ENCODE results near the gene NLRP3. TPM values are rescaled to one million over a fixed set of nuclear protein-coding genes. Genes with fewer than 3 reads are reported as not detected.

Gene NLRP3
- total RNA-seq, 1 experiment from 2014 or later, result not detected

GRCh38 chr1:247408100-247408499 is 7.9 kb upstream of the NLRP3 start:
- WGBS (ENCODE audit: extremely low coverage, insufficient read length, low lambda C conversion rate), result no CpG with 5 or more reads among the region's 5 CpGs
- 0 out of 4 replicates have a peak, but pooled peaks cover 0 to 2% of the 10 kb centered on the region in 2 experiments for H3K4me1 Mint-ChIP-seq
- no peak overlapping the region for H4K91ac ChIP-seq (ENCODE audit: insufficient read length, low read depth, low read length)
- H3K4me3 Mint-ChIP-seq, result no peak overlapping the region
- no peak overlapping the region for H2BK120ac ChIP-seq (ENCODE audit: low read depth, low read length, poor library complexity, severe bottlenecking)
- no peak overlapping the region for H2BK15ac ChIP-seq (ENCODE audit: low read depth, low read length)
- no peak overlapping the region for H3K14ac ChIP-seq (ENCODE audit: insufficient read depth, low read length)
- no peak overlapping the region for H3K27ac ChIP-seq (ENCODE audit: insufficient read length, low read depth, low read length)
- H2BK5ac ChIP-seq (ENCODE audit: insufficient read length, low read length), result no peak overlapping the region
- H3K18ac ChIP-seq (ENCODE audit: insufficient read length, low read depth, low read length), result no peak overlapping the region
- no peaks in the 10 kb centered on the region; the same call in 1 of the 2 replicates for H3K27me3 Mint-ChIP-seq (ENCODE audit: low read depth)
- no peak overlapping the region for H2AK5ac ChIP-seq (ENCODE audit: insufficient read length, low read length)
- no peak overlapping the region for H3K4me2 ChIP-seq (ENCODE audit: insufficient read depth, insufficient read length, low read length)
- H4K20me1 ChIP-seq (ENCODE audit: control insufficient read depth, insufficient read depth, insufficient read length), result no peaks in the 10 kb centered on the region
- no peak overlapping the region for H3K23ac ChIP-seq (ENCODE audit: insufficient read length, low read depth, low read length)
- no peak overlapping the region for H3K9ac ChIP-seq (ENCODE audit: extremely low read depth, insufficient read length, low read length)
- H3K23me2 ChIP-seq (ENCODE audit: insufficient read length, low read depth, low read length, poor library complexity, severe bottlenecking), result no peaks in the 10 kb centered on the region
- H2BK20ac ChIP-seq (ENCODE audit: low read depth, low read length, poor library complexity, severe bottlenecking), result no peak overlapping the region
- no peak overlapping the region for H3K27ac Mint-ChIP-seq
- no peaks in the 10 kb centered on the region for H3K9me3 Mint-ChIP-seq
- H2BK12ac ChIP-seq (ENCODE audit: insufficient read length, low read depth, low read length), result no peak overlapping the region
- H3K79me1 ChIP-seq (ENCODE audit: insufficient read depth, low read depth, low read length, poor library complexity, severe bottlenecking), result no peaks in the 10 kb centered on the region
- H2AFZ ChIP-seq (ENCODE audit: low read length), result no peak overlapping the region
- no peak overlapping the region for H4K5ac ChIP-seq (ENCODE audit: insufficient read length, low read depth, low read length)
- no peaks in the 10 kb centered on the region for H3K79me2 ChIP-seq (ENCODE audit: insufficient read depth, low read length)
- no peaks in the 10 kb centered on the region for H3K27me3 ChIP-seq (ENCODE audit: insufficient read depth, low read length)
- no peak for TF ChIP-seq CTCF (conservative IDR thresholded peaks at IDR 0.05)
- H3K56ac ChIP-seq (ENCODE audit: insufficient read length, low read depth, low read length), result no peak overlapping the region
- H3T11ph ChIP-seq (ENCODE audit: low read length), result no peak overlapping the region
- no peak for DNase-seq
- H4K8ac ChIP-seq (replicated peaks; ENCODE audit: insufficient read length, low read depth, low read length), result no peak overlapping the region
- H3K4me1 ChIP-seq (ENCODE audit: insufficient read depth, low read length), result no peaks in the 10 kb centered on the region
- H3K36me3 Mint-ChIP-seq (ENCODE audit: insufficient read depth in 1 of 3, low read depth in 3 of 3), result no peaks in the 10 kb centered on the region
- H3K9me3 ChIP-seq (ENCODE audit: control insufficient read depth, low read depth, low read length), result no peaks in the 10 kb centered on the region
- H3K4ac ChIP-seq (ENCODE audit: low read depth, low read length), result no peak overlapping the region

Measured in H9 (cell line).